IMR-90 (cell line): ENCODE results near the gene KCNQ1.

ENCODE experiments used
- BHLHE40 ChIP-seq: fragments of 150-350 bp; IDR thresholded peaks from 2 replicates; pipeline ENCODE4 v1.6.1; 2016; ENCODE audit warnings: mild to moderate bottlenecking, low read depth, low read length
- CEBPB ChIP-seq: IDR thresholded peaks from 2 replicates; pipeline ENCODE4 v1.6.1; 2012; ENCODE audit warnings: low read depth, low read length, improper control_type of control experiment
- CTCF ChIP-seq: conservative IDR thresholded peaks from 2 replicates; pipeline ENCODE4 v1.5.1; 2012; ENCODE audit warnings: mild to moderate bottlenecking, low read depth, low read length, improper control_type of control experiment
- FOS ChIP-seq: fragments of 150-350 bp; IDR thresholded peaks from 2 replicates; pipeline ENCODE4 v1.6.1; 2016; ENCODE audit warnings: low read depth, low read length
- MAFK ChIP-seq: IDR thresholded peaks from 2 replicates; pipeline ENCODE4 v1.6.1; 2012; ENCODE audit warnings: low read depth, low read length, improper control_type of control experiment
- MAZ ChIP-seq: IDR thresholded peaks from 2 replicates; pipeline ENCODE4 v1.6.1; 2012; ENCODE audit warnings: low read depth, mild to moderate bottlenecking, low read length, improper control_type of control experiment, moderate library complexity, borderline replicate concordance
- MXI1 ChIP-seq: IDR thresholded peaks from 2 replicates; pipeline ENCODE4 v1.6.1; 2012; ENCODE audit warnings: low read depth, mild to moderate bottlenecking, low read length, moderate library complexity, borderline replicate concordance
- NFE2L2 ChIP-seq: fragments of 150-350 bp; IDR thresholded peaks from 2 replicates; pipeline ENCODE4 v1.6.1; 2016; ENCODE audit warnings: low read depth, mild to moderate bottlenecking, low read length
- POLR2A ChIP-seq: IDR thresholded peaks from 2 replicates; pipeline ENCODE4 v1.6.1; 2012; ENCODE audit warnings: mild to moderate bottlenecking, low read depth, low read length
- RAD21 ChIP-seq: IDR thresholded peaks from 2 replicates; pipeline ENCODE4 v1.6.1; 2012; ENCODE audit warnings: low read length, improper control_type of control experiment
- RCOR1 ChIP-seq: IDR thresholded peaks from 2 replicates; pipeline ENCODE4 v1.6.1; 2012; ENCODE audit warnings: mild to moderate bottlenecking, low read length, improper control_type of control experiment; ENCODE audit not compliant: insufficient replicate concordance
- RFX5 ChIP-seq: IDR thresholded peaks from 2 replicates; pipeline ENCODE4 v1.8.0; 2012; ENCODE audit warnings: low read depth, mild to moderate bottlenecking, low read length, moderate library complexity
- TF ChIP-seq, protein P1 (sequence below): fragments of 150-350 bp; IDR thresholded peaks from 2 replicates; pipeline ENCODE4 v1.6.1; 2016; ENCODE audit warnings: low read depth, mild to moderate bottlenecking, low read length, moderate library complexity, borderline replicate concordance
- TF ChIP-seq, protein P2 (sequence below): fragments of 150-350 bp; IDR thresholded peaks from 2 replicates; pipeline ENCODE4 v1.6.1; 2017; ENCODE audit warnings: mild to moderate bottlenecking, antibody characterized with exemption, low read length, low read depth

DNA sequence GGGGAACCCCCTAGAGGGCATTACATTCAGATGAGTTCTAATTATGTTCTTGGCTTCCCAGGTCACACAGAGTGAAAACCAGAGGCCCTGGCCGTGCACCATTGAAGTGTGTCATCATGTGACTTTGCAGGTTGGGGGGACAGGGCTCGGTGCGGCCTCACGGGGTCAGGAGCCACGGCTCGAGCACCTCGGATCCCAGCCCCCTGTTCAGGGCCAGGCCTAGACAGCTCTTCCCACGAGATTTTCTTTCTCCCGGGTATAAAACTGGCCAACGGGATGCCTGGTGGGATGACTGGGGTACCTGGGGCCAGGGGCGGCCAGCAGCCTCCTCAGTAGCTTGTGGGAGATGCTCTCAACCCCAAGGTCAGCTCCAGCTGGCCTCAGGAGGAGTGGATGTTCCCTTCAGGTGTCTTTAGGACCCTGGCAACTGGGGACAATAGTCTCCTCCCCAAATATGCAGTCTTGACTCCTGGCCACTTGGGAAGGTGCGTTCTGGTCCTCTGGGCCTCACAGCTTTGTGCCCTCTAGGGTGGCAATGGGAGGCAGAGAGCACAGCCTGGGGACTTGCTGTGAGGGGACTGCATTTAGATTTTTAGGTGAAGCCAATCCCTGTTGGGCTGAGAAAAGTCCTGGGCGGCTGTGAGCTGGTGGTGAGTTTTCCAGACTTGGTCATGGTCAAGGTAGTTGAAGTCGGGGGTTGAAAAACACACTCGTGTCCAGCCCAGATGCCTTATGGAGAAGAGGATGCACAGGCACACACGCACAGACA lies 95.6 kb downstream of the KCNQ1 start:
- no peak for TF ChIP-seq CTCF
- TF ChIP-seq, protein P1, sequence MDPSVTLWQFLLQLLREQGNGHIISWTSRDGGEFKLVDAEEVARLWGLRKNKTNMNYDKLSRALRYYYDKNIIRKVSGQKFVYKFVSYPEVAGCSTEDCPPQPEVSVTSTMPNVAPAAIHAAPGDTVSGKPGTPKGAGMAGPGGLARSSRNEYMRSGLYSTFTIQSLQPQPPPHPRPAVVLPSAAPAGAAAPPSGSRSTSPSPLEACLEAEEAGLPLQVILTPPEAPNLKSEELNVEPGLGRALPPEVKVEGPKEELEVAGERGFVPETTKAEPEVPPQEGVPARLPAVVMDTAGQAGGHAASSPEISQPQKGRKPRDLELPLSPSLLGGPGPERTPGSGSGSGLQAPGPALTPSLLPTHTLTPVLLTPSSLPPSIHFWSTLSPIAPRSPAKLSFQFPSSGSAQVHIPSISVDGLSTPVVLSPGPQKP: no peak
- TF ChIP-seq MXI1: no peak
- TF ChIP-seq, protein P2, sequence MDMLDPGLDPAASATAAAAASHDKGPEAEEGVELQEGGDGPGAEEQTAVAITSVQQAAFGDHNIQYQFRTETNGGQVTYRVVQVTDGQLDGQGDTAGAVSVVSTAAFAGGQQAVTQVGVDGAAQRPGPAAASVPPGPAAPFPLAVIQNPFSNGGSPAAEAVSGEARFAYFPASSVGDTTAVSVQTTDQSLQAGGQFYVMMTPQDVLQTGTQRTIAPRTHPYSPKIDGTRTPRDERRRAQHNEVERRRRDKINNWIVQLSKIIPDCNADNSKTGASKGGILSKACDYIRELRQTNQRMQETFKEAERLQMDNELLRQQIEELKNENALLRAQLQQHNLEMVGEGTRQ: no peak
- TF ChIP-seq RCOR1: no peak
- no peak for TF ChIP-seq CEBPB
- no peak for TF ChIP-seq POLR2A
- TF ChIP-seq RAD21: no peak
- no peak for TF ChIP-seq NFE2L2
- no peak for TF ChIP-seq RFX5
- no peak for TF ChIP-seq MAZ
- no peak for TF ChIP-seq MAFK
- TF ChIP-seq BHLHE40: no peak
- TF ChIP-seq FOS: no peak
